Measurements from ENCODE around the gene COL8A1.
"Not testable (repeated sequence)": the region's sequence is repeated elsewhere in the genome, so short reads cannot be mapped to it uniquely, and the experiment has no call there.

COL8A1 gene

GRCh38 chr3:99638167-99638948 lies at the start of gene COL8A1:
TSS of gene COL8A1 (plus strand) at chr3:99638594. CDS start at chr3:99790683, 152,089 bp downstream.
- peak; percentile 80 for DNase-seq (ENCODE audit: low read depth)

- DNase-seq (ENCODE audit: low read depth), result not testable (repeated sequence)
Measured at GRCh38 chr3:99589168-99589567, 49.2 kb upstream of the COL8A1 start.

DNA sequence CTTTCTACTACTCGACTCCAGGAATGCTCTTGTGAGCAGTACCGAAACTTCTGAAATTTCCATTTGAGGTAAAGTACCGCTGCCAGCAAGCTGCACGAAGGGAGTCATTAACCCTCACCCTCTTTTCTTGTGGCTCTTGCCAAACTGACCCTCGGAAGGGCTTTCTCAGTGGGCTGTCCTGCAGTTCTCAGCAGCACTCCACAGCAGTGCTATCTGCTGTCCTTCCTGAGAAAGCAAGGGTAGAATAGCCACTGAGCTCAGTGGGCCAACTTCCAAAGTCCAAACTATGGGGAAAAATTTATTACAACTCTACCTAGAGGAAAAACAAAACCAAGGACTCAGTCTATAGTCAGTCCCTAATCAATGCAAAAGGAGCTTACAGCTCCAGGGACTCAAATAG lies 38.5 kb upstream of the COL8A1 start:
- no peak for DNase-seq (ENCODE audit: low read depth)

DNA sequence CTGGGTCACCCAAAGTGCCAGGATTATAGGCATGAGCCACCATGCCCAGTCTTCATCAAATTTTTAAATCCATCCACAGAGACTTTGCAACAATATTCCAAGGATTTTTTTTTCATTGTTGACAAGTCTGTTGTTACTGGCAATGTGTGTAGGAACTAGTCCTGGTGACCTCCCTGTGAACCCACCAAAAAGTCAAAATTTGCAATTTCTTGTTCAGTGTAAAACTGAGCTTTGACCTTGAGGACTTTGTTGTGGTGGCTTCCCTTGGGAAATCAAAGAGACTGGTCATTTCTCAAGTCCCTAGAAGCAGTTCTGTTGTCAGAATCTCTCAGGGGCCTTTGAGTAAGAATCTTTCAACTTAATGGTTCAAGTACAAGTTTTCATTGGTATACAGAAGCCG lies 36.9 kb upstream of the COL8A1 start:
- DNase-seq (ENCODE audit: low read depth), result no peak

- no peak for DNase-seq (ENCODE audit: low read depth)
Measured at GRCh38 chr3:99602183-99602582, 36.2 kb upstream of the COL8A1 start.

- DNase-seq (ENCODE audit: low read depth), result no peak
Measured at GRCh38 chr3:99607151-99607550, 31.2 kb upstream of the COL8A1 start.

- no peak for DNase-seq (ENCODE audit: low read depth)
Measured at GRCh38 chr3:99614768-99615167, 23.6 kb upstream of the COL8A1 start.

DNA sequence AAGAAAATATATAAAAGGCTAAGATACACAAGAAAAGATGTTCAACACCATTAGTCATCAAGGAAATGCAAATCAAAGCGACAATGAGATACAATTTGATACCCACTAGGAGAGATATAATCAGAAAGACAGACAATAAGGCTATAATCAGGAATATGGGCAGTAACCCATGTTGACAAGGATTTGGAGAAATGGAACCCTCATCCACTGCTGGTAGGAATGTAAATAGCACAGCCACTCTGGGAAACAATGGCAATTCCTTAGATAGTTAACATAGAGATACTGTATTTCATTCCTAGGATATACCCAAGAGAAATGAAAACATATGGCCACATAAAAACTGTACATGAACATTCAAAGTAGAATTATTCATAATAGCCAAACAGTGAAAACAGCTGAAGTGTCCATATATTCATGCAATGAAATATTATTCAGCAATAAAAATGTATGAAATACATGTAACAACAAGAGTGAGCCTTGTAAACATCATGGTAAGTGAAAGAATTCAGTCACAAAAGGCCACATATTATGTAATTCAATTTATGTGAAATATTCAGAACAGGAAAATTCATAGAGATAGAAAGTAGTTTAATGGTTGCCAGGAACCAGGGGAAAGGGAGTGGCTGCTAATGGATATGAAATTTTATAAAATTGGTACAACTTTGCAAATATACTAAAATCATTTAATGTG lies 18.2 kb upstream of the COL8A1 start:
- DNase-seq (ENCODE audit: low read depth), result no peak

DNA sequence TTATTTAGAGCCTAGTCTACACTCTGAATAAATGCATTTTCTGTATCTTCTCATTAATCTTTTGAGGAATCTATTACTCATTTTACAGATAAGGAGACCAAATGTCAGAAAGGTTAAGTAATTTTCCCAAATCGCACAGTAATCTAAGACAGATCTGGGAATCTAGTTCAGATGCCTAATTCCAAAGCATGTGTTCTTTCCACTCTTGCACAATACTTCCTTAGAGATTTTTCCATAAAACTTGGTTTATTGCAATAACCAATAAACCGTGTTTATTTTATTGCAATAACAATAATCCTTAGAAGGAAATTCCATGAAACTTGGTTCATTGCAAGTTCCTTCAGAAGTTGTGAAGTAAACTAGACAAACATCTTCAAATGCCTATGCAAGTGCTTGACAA lies 17.4 kb upstream of the COL8A1 start:
- DNase-seq (ENCODE audit: low read depth), result no peak

GRCh38 chr3:99624496-99625236 lies 13.7 kb upstream of the COL8A1 start:
- no peak for DNase-seq (ENCODE audit: low read depth)

DNA sequence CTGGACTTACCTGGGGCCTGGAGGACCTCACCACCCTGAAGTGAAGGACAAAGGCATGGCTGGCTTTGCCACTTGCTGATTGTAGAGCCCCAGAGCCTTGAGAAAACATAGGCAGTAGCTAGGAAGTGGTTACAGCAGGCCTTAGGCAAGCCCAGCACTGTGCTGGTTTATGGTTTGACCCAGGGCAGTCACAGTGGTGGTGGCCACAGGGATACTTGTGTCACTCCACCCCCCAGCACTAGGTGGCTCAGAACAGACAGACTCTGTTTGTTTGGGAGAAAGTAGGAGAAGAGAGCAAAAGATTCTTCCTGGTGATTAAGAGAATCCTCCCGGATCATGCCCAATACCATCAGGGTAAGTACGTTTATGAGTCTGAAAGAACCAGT lies 13.2 kb upstream of the COL8A1 start:
- DNase-seq (ENCODE audit: low read depth), result no peak

DNA sequence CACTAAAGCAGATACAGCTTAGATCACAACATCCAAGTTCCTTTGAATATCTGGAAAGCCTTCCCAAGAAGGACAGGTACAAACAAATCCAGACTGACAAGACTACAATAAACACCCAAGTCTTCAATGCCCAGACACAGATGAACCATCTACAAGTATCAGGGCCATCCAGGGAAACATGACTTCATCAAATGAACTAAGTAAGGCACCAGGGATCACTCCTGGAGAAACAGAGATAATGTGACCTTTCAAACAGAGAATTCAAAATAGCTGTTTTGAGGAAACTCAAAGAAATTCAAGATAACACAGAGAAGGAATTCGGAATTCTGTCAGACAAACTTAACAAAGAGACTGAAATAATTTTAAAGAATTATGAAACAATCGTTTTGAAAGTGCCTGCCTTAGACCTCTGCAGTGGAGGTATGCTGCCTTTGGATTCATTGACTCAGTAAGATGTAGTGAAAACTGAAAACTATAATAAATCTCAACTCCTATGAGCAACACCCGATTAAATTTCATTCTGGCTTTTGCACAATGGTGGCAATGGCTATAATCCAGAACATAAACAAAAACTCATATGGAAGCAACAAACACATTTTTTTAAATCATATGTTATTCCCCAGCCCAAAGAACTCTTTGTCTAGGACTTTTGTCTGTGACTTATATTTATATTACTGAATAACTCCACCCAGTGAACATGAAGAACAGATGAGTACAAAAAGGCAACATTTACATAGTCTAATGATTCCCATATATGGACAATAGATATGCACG lies 12.6 kb upstream of the COL8A1 start:
- DNase-seq (ENCODE audit: low read depth), result peak; percentile 36

DNA sequence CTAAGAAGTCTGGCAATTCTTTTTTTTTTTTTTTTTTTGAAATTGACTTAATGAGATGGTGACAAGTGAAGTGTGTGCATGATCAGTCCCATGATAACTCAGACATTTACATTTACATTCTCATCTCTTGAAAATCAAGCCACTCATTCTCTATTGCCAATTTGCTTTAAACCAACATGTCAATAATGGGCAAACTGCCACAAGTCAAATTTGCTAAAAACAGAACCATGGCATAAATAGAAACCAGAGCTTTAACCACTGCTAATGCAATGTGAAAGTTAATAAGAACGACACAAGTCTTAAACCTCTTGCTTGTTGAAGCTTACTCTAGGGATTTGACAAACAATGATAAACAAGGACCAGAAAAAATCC lies 12.0 kb upstream of the COL8A1 start:
- no peak for DNase-seq (ENCODE audit: low read depth)

DNA sequence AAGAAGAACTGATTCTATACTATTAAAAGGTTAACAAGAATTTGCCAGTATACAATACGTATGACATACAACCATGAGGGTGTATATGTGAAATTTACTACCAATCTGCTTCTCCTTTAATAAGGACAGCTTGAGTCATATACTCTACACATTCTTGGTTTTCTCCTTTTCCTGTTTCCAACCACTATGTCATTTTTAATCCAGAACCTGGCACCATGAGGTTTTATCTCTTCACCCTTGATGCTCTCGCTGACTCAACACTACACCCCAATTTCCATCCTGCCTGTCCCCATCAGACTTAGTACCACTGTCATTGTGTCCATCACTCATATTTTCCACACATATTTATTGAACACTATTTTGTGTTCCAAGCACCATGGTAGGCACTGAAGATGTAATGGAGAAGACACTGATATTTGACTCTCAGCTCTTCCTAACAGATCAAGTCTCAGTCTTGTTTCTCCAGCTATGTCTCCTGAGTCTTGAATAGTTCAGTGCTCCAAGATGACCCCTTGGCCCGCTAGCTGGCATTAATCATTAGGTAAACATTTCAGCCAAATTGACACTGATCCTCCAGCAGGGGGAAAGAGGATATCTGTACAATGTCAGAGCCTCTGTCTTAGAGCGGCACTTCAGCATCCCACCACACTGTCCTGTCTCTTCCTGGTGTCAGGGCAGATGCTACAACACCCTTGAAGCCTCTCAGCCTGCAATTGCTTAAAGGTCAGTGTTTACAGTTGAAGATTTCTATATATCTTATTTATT lies 11.2 kb upstream of the COL8A1 start:
- peak; percentile 63 for DNase-seq (ENCODE audit: low read depth)

DNA sequence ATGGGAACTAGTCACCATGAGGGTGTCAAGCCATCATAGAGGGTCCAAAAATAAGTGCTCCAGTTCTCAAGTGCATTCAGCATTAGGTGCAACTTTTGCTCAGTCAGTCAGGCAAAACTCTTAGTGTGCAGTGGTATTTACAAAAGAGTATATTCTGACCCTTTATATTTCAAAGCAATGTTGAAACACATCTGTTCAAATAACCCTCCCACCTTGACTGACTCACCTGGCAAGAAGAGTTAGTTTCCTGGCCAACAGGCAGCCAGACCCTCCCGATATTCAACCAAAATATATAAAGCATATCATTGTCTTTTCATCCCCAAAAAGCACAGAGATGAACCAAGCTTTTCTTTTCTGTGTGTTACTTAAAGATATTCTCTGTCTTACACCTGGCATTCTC lies 7.6 kb upstream of the COL8A1 start:
- DNase-seq (ENCODE audit: low read depth), result no peak

GRCh38 chr3:99633887-99634558 lies 4.4 kb upstream of the COL8A1 start:
- DNase-seq (ENCODE audit: low read depth), result peak; percentile 58

GRCh38 chr3:99634881-99635280 lies 3.5 kb upstream of the COL8A1 start:
- peak; percentile 66 for DNase-seq (ENCODE audit: low read depth)

DNA sequence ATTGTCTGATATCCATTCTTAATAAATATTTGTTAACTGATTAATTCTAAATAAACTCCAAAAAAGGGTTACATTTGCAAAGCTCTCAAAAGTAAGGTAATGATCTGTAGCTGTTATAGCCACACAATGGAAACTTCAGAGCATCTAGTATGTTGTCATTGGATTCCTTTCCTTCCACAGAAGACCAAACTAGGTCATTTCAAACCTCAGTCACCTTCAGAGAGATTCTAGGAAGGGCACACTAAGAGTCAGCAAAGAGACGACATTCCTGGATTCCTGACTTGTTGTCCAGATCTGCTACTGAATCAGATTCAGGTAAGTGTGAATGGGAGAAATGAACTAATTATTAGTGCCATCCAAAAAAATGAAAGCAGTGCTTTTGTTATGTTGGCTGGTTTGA lies 3.0 kb upstream of the COL8A1 start:
- no peak for DNase-seq (ENCODE audit: low read depth)

- no peak for DNase-seq (ENCODE audit: low read depth)
Measured at GRCh38 chr3:99637016-99637367, 1.4 kb upstream of the COL8A1 start.

DNA sequence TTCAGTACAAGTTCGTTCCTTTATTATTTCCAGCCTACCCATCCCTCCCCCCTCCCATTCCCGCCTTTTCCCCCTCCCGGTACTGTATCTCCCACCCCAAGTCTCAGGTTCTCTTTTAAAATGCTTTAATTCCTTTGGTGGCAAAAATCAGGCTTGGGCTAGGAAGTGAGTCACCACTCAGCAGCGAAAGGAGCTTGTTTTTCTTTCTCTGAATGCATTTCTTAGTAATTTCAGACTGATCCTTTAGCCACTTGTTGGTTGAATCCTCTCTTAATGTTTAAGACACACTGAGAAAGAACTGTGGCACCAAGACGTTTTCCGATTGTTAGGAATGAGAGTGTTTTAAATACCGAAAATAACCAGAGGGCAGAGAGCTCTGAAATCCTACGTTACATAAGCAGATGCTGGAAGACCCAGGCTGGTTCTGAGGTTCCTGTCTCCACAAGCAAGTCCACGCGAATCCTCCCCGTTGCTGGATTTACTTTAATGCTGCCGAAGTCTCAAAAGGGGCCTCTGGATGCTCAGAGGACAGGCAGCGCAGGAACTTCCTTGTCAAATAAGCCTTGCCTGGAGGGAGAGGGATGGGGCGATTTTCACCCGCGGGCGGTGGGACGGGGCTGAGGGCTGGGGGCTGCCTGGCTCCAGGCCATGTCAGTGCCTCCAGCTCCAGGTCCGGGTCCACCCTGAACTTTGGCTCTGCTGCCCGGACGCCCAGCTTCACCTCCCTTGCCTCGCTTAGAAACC lies 854 bp upstream of the COL8A1 start:
- DNase-seq (ENCODE audit: low read depth), result peak; percentile 91

Data from ELR (cell line).